HG02943 (cell line): ENCODE data around the gene PCNX1.

Experiments used
- ATAC-seq: cut with Tn5 transposase; IDR thresholded peaks from one replicate; pipeline ENCODE4 v1.9.1; 2021; ENCODE audit warnings: mild to moderate bottlenecking, low read depth, moderate library complexity; ENCODE audit not compliant: unreplicated experiment

Gene PCNX1

GRCh38 chr14:70954068-70954467 is 46.8 kb downstream of the PCNX1 start:
- no peak for ATAC-seq

DNA sequence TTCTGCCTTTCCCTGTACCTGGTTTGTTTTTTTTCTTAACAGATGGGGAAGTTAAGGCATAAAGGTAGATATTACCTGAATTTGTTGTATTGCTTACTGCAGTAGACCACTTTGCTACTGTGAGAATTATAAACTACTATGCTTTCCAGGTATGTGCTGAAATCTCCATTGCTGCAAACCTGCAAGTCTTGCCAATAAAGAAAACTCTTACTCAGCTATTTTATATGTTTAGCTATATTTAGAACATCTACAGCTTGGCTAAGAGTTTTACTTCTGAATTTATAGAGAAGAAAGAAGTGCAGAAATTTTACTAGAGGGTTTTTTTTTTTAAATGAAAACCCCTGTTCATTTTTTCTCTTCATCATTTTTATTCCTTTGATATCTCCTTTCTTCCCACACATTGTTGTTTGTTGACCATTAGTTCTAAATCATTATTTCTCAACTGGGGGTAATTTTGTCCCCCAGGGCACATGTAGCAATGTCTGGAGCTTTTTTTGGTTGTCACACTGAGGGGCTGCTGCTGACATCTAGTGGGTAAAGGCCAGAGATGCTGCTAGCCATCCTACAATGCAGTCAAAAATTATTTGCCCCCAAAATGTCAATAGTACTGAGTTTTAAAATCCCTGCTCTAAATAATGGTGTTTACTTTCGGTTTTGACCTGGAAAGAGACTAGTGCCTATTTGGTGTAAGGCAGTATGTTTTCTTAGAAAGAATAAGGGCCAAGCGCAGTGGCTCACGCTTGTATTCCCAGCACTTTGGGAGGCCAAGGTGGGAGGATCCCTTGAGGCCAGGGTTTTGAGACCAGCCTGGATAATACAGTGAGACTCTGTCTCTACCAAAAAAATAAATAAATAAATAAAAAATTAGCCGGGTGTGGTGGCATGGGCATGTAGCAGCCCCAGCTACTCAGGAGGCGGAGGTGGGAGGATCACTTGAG is 48.6 kb downstream of the PCNX1 start:
- no peak for ATAC-seq

- no peak for ATAC-seq
Measured at GRCh38 chr14:70956511-70956910, 49.3 kb downstream of the PCNX1 start.

GRCh38 chr14:70957710-70958109 is 50.5 kb downstream of the PCNX1 start:
- no peak for ATAC-seq

DNA sequence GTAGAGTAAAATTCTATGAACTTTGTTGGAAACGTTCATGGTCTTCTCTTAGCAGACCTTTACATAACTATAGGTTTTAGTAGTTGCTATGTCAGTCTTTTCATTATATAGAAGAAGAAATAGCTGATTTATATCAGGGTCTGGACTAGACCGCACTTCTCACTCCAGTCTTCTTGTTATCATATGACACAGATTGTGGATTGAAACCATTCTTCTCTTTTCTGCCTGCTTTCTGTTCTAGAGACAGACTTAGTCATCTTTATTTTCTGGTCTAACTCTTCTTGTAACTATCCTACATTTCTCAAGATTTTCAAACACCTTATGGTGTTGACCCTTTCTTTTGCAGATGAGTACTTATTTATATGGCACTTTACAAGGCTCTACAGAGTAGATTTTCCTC is 55.7 kb downstream of the PCNX1 start:
- ATAC-seq, result no peak

GRCh38 chr14:70964492-70964891 is 57.2 kb downstream of the PCNX1 start:
- no peak for ATAC-seq

GRCh38 chr14:70971560-70971959 is 64.3 kb downstream of the PCNX1 start:
- no peak for ATAC-seq

DNA sequence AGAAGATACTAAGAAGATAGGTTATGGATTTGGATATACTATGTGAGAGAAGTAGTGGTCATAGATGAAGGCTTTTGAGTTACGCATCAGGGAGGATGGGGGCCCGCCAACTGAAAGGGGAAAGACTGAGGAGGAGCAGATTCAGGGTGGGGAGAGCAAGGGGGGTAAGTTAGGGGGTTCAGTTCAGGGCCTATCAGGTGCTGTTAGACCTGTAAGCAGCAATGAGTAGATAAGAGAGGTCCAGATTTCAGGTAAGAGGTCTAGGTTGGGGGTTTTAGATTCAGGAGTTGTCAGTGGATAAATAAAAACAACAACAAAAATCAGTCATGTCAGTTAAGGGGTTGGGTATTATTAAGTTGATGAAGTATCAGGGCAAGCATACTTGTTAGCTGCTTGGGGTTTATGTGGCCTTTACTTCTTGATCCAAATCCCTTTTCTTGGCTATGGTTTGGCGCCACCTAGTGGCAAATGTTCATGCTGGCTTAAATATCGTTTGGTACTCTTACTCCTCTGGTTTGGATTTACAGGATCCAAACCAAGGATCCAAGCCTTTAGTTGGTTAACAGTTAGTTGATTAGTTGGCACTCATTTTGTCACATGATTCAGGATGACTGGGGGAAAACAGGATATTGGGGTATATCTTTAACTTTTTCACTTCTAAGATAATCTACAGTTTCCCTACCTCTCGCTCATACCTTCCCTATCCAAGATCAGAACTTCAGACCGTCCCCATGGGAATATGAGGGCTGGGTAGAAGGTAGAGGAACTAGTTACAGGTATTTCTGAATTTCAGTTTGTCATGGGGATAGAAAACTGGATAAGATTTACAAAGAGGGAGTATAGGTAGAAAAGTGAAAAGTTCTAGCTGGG is 65.1 kb downstream of the PCNX1 start:
- no peak for ATAC-seq

DNA sequence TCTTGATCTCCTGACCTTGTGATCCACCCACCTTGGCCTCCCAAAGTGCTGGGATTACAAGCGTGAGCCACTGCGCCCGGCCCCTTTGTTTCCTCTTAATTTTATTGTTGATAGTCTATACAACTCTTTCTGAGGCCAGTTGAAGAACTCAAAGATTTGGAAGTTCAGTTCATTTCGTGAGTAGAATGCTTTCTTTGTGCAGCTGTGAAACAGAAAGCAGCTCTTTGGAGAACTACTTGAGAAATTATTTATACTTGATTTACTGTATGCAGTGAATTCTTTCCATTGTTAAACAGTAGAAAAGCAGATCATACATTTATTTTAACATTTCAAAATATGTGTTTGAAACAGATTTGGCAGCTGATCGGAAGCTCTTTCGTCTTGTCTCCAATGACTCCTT is 69.3 kb downstream of the PCNX1 start:
- no peak for ATAC-seq

GRCh38 chr14:70981000-70981952 is 74.0 kb downstream of the PCNX1 start:
- no peak for ATAC-seq

DNA sequence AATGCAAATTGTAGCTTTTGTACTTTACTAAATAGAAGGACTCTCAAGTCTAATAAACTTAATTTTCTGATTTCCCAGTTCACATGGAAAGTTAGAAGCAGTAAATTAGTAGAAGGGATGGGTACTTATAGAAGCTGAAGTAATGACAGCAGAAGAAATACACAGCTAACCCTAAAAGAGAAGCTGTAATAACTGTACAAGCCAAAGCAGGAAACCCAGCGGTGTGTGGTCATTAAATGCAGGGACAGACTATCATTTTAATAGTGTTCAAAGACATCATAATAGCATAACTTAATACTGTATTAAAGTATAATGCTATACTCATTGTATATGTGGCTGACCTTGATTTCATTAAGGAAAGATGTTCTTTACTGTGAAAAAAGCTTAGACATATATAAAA is 74.9 kb downstream of the PCNX1 start:
- ATAC-seq, result no peak

DNA sequence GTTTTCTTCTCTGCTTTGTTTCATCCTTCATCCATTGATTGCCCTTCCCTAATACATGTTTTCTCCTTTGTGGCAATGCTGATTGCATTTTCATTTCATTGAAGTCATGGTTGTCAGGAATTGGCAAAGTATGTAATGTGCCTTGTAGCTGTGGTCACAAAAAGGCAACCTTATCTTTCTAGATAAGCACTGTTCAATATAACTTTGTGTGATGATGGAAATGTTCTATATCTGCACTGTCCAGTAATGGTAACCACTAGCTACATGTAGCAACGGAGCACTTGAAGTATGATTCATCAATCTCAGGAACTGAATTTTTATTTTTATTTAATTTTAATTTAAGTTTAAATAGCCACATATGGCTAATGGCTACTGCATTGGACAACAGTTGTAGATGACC is 79.8 kb downstream of the PCNX1 start:
- no peak for ATAC-seq

DNA sequence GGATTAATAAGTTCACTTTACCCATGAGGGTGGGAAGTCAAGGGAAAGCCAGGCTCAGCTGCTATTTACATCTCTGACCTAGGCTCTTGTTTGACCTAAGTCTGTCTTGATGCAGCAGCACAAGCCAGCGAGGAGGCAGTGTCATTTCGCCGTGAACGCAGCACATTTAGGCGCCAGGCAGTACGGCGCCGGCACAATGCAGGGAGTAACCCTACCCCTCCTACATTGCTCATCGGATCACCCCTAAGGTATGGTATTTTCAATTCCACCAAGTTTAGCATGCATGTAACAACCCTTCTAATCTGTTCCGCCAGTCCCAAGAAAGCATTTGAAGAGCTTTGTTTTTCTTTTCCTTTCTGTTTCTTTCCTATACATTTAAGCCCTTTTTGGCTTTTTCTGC is 81.2 kb downstream of the PCNX1 start:
- no peak for ATAC-seq

DNA sequence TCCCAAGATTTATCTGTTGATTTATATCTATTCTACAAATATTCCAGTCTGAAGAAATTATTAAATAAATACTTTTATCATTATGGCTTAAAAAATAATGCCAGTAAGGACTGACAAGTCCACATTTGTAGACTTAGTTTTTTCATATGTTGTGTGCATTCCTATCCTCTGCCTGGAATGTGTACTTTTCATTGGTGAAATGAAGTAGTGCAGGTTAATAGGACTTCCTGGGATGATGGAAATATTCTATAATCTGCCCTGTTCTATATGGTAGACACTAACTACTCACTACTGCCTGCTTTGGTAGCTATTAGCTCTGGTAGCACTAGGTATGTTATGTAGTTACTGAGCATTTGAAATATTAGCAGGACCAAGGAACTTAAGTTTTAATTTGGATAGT is 86.7 kb downstream of the PCNX1 start:
- ATAC-seq, result no peak

DNA sequence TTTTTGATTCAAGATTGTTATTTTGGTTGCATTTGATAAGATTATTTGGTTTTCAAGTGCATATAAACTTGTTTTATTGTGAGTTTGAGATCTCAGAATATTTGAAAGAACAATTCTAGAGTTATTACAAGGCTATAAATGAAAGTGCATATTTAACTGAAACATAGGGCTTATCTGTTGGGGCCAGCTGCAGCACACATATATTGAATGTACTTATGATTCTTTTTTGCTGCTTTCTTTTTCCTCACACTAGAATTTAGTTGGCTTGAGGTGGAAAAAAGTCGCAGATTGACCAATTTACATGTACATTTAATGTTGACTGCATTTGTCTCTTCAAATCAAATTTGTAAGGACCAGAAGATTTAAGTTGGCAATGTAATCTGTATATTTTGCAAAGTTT is 88.0 kb downstream of the PCNX1 start:
- no peak for ATAC-seq

DNA sequence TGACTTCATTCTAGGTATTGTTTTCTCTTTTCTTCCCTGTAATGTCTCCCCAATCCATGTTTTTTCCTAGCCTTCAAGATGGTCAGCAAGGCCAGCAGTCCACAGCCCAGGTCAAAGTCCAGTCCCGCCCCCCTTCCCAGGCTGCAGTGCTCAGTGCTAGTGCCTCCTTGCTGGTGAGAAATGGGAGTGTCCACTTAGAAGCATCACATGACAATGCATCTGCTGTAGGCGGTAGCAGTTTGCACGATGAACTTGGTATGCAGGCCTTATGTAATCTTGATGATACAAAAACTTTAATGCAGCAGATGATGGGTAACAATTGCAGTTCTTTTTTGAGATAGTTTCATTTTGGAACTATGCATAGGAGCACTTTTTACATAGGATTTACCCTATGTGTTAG is 88.4 kb downstream of the PCNX1 start:
- ATAC-seq, result no peak

GRCh38 chr14:70999117-70999516 is 91.9 kb downstream of the PCNX1 start:
- no peak for ATAC-seq

- ATAC-seq, result no peak
Measured at GRCh38 chr14:71000091-71000490, 92.8 kb downstream of the PCNX1 start.

DNA sequence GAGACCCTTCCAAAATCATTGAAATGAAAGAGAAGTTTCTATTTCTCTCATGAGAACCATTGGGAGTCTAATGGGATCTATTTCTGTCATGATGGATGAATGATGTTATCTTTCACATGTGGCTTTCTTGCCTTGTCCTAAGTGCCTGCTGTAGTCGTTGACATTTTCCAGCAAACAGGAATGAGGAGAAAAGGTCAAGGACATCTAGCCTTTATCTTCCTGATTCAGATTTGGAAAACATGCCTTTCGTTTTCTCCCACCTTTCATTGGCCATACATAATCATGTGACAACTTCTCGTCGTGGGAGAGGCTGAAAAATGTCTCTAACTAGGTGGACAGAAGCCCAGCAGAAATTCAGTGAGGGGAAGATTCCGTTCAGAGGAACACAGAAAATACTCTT is 94.5 kb downstream of the PCNX1 start:
- ATAC-seq, result no peak

DNA sequence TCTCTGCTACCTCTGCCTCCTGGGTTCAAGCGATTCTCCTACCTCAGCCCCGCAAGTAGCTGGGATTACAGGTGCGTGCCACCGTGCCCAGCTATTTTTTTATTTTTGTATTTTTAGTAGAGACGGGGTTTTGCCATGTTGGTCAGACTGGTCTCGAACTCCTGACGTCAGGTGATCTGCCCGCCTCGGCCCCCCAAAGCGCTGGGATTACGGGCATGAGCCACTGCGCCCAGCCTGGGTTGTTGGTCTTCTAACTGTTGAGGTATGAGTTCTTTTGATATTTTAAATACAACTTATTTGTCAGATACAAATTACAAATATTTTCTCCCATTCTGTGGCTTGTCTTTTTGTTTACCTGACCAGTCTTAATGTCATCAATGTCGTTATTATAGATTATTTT is 95.9 kb downstream of the PCNX1 start:
- no peak for ATAC-seq
